ENCODE measurements around the gene TBX10.
"Not testable (repeated sequence)": the region's sequence is repeated elsewhere in the genome, so short reads cannot be mapped to it uniquely, and the experiment has no call there.

Gene TBX10

DNA sequence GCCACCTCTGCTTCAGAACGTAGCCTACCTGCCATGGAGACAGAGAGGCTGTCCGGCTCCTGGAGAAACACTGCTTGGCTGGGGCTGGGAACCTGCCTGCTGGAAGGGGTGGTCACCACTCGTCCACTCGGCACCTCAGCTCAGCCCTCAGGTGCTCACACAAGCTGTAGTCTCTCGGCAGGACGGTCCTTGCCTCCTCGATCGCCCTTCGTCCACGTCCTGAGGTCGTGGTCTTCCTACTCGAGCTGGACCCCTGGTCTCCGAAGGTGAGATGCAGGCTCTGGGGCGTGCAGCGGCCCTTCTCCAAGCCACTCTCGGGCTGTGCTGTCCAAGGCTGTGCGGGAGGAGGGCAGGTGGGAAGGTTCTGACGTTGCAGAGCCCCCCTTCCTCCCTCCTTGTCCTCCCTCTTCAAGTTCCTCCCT lies at the start of gene TBX10:
TSS of gene TBX10 (minus strand) at position 326 of the 422 bp plus-strand sequence. CDS start at position 35, 291 bp downstream.
- DNase-seq (ENCODE audit: low read depth in 2 of 2): no peak

DNA sequence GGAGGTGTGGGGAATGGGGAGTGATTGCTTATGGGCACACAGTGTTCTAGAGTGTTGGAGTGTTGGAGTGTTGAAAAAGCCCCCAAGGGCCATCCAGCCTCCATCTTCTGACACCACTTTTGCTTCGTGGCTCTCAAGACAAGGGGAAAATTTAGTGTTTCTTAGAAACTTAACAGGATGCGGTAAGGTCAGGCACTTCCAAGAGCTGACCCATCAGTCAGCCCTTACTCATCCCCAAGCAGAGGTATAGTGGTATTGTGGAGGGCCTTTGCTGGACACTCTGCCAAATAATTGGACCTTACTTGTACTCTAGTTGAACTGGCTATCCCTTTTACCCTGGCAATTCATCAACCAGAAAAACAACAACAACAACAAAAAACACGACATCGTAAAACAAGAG lies 49.6 kb upstream of the TBX10 start:
- no peak for DNase-seq (ENCODE audit: low read depth in 2 of 2)

DNA sequence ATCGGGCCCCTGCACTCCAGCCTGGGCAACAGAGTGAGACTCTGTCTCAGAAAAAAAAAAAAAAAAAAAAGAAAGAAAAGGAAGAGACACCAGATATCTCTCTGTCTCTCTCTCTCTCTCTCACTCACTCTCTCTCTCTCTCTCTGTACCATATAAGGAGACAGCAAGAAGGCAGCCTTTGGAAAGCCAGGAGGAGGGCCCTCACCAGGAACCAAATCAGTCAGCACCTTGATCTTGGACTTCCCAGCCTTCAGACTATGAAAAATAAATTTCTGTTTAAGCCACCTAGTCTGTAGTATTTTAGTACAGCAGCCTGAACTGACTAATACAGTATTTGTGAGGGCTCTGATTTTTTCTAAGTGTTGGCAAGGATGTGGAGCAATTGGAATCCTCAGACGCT lies 48.4 kb upstream of the TBX10 start:
- DNase-seq (ENCODE audit: low read depth in 2 of 2): no peak

DNA sequence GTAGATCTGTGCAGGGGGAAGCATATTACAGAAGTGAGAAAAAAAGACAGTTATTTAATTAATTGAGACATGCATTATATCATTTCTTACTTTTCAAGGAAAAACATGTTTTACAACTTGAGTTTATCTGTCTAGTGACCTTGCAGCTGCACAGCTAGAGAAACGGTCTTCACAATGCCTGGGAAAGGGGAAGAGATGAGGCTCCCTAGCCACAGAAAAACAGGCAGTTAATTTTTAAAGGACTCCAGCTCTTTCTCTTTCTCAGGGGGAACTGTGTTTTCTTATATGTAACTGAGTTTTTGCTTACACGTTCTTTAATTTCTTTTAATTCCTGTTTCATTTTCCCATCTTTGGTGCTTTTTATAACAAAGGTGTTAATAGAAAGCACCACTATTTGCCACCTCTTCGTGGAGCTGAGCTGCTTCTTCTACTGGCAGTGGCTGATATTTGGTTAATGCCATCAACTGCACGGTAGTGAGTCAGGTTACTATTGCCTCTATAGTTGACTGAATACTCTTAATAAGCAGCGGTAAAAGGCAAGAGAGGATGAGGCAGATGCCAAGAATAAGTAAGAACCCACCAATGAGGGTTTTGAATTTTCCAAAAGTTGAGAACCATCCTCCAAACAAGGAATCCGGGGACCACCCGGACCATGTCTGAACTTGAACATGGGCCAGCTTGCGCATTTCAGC lies 46.2 kb upstream of the TBX10 start:
- not testable (repeated sequence) for DNase-seq (ENCODE audit: low read depth in 2 of 2)

DNA sequence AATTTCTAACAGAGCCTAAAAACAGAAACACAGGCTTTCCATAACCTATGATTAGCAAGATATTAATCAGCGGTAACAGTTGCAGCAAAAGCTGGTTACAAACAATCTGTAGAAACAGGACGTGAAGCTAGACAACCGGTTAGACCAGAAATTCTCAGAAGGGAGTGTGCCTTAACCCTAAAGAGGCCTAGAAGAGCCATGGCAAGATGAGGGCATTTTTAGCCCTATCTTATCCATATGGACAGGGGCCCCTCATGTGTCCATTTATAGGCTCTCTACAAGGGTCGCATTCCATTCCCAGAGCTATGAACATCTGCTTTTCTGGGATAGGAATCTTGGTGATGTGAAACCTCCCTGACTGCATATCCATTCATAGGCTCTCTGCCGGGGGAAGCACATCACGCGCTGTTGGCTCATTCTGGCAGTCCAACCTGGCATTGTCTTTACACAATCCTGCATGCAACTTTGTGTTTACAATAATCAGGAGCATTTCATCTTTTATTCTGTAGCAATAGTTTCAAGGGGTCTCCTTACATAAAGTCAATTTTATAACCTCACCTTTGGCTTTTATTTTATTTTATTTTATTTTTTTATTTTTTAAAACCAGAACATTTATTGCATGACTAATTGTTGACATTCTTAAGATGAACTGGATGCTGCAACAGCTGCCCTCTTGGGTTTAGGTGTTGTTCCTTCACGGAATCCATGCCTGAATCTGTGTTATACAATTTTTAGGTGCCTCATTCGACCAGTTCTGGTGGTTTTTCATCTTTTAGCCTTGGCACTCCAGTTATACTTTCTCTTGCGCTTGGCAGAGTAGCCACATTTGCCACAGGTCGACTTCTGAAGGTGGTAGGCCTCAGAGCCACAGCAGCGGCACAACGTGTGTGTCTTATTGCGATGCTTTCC lies 42.8 kb upstream of the TBX10 start:
- not testable (repeated sequence) for DNase-seq (ENCODE audit: low read depth in 2 of 2)

DNA sequence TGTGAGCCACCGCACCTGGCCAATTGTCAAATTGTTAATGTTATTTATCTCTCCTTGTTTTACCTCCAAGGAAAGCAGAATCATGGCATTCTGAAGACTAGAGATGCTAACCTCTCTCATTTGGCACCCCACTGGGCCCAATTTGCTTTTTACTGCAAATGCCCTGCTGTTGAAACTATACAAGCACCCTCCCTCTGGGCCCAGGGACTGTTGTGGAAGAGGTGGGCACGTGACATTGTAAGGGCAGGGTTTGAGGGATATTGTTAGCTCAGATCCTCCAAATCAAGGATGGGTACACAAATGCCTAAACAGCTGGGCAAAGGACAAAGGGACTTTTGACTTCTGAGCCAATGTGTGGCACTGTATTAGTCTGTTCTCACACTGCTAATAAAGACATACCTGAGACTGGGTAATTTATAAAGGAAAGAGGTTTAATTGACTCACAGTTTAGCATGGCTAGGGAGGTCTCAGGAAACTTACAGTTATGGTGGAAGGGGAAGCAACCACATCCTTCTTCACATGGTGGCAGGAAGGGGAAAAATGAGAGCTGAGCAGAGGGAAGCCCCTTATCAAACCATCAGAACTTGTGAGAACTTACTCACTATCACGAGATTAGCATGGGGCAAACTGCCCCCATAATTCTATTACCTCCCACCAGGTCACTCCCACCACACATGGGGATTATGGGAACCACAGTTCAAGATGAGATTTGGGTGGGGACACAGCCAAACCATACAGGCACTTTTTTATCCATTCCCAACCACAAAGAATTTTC lies 41.3 kb upstream of the TBX10 start:
- DNase-seq (ENCODE audit: low read depth in 2 of 2): no peak

DNA sequence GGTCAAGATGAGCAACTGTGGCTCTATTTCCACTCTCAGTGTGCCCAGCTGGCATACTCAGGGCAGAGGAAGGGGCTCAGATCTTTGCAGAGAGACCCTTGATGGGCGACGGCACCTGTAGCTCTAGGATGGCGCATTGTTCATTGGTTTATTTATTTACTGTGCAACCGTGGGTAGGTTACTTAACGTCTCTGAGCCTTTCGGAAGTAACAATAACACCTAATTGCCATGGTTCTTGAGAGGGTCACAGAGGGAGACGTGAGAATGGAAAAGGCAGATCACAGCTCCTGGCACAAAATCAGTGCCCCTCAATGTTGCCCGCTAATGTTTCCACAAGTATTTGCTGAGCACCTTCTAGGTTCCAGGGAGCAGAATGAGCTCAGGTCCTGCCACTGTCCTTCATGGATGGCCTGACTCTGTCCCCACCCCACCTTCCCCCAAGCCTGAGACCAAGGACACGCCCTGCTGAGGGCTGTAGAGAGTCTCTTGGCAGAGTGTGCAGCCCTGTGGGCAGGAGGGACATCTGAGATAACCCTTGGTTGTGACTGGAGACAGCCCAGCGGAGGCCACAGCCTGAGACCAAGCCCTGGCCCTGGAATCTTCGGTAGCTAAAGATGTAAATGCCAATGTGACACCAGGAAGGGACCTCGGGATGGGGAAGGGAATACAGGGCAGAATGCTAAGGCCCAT lies 35.6 kb upstream of the TBX10 start:
- no peak for DNase-seq (ENCODE audit: low read depth in 2 of 2)

DNA sequence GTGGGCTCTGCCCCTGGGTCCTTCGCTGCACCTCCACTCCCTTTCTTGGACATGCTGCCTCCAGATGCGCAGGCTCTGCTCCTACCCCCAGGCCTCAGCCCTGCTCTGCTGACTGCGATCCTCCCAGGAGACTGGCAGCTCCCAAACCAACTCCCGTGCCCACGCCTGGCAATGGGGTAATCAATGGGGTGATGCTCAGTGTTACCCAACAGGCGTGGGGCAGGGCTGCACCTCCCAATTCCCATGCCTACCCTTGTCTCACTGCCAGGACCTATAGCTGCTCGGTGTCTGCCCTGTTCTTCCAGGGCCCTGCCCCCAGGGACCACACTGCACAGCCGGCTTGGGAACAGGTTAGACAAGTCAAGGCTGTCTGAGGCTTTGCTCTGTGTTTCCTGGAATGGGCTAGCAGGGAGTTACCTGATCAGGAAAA lies 34.9 kb upstream of the TBX10 start, which contains the start of gene ALDH3B2:
TSS of gene ALDH3B2 (minus strand) at position 182 of the 430 bp plus-strand sequence. CDS start 7,688 bp downstream, outside the sequence.
- no peak for DNase-seq (ENCODE audit: low read depth in 2 of 2)

DNA sequence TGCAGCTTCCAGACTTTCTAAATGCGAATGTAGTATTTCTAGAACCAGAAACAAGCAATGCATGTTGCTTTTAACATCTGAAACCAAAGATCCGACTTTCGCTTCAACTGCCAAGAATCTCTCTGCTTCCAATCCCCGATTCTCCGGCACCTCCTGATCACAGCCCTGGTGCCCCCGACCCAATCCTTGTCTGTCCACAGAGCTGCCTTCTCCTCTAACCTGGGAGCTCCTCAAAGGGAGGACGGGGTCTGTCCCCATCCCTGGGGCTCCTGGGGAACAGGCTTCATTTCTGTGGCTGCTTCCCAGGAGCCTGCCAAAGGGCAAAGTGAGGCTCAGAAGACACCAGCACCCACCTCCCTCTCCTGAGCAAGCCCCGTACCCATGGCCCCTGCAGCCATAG lies 34.3 kb upstream of the TBX10 start:
- no peak for DNase-seq (ENCODE audit: low read depth in 2 of 2)

DNA sequence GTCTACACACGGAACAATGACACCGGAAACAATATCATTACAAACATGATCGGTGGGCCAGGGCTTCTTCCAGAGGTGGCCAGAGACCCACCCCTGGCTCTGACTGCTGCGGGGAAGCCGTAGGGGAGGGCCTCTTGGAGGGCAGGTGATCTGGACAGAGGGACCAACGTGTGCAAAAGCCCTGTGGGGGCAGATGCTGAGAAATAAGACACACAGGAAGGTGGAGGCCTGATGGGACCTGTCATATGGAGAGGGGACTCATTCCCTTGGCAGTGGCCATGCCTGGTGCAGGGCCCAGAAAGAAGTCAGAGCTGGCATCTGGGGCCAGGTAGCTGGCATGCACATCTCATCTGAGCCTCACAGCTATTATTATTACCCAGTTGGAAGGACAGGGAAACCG lies 33.8 kb upstream of the TBX10 start:
- no peak for DNase-seq (ENCODE audit: low read depth in 2 of 2)

DNA sequence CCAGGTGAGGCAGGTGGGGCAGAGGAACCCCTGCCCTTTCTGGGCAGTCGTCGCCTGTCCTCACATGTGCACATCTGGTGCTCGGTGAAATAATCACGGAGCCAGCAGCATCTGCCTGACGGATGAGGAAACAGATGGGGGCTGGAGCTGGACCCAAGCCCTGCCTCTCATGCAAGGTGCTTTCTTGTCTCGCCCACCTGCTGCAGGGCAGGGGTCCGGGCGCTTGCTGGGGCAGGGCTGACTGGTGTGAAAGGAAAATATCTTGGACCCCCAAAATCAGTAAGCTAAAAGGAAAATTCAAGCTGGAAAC lies 31.6 kb upstream of the TBX10 start:
- no peak for DNase-seq (ENCODE audit: low read depth in 2 of 2)

DNA sequence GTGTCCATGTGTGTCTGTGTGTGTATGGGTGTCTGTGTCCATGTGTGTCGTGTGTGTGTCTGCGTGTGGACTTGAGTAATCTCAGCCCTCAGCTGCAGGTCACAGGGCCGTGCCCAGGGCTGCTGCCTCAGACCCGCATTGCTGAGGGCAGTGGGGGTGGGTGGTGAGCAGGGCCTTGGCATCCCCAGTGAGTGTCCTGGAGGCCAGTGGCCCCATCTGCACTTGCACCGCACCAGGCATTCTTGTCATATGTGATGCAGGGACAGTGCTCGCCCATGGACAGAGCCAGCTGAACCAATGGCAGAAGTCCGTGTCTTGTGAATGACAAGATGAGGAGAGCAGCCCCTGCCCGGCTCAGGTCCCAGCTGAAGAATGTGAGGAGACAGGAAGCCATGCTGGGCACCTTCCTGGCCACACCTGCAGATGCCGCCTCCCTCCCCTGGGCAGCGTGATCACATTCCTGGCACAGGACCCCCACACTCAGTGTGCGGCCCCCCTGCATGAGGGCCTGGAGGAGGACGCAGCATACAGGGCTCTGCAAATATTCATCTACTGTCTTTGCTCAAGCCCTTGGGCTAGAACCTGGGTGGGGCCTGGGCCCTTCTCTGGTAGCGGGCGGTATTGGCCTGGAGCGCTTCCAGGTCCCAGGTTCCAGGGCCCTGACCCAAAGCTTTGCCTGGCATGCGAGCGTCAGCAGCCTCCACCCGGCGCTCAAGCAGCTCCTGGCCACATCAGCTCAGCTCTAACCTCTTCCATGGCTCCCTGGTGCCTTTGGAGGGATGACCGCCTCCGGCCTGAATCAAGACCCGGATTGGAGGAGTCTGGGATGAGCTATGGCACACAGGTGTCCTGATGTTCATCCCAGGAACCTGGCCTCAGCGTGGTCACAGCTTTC lies 31.0 kb upstream of the TBX10 start:
- DNase-seq (ENCODE audit: low read depth in 2 of 2): no peak

DNA sequence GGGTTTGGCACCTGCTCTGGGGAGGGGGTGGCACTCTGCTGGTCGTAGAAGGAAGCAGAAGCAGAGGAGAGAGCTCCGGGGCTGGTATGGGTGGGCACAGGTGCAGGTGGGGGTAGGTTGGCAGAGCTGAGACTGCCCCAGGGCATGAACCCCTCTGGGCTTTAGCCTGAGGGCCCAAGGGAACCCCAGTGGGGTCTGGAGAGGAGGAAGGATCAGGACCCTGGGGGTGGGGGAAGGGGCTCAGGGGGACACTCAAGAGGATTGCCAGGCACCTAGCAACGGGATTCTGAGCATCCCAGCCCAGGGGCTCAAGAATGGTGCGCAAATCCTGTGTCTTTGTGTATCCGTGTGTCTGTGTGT lies 28.6 kb upstream of the TBX10 start:
- DNase-seq (ENCODE audit: low read depth in 2 of 2): no peak

DNA sequence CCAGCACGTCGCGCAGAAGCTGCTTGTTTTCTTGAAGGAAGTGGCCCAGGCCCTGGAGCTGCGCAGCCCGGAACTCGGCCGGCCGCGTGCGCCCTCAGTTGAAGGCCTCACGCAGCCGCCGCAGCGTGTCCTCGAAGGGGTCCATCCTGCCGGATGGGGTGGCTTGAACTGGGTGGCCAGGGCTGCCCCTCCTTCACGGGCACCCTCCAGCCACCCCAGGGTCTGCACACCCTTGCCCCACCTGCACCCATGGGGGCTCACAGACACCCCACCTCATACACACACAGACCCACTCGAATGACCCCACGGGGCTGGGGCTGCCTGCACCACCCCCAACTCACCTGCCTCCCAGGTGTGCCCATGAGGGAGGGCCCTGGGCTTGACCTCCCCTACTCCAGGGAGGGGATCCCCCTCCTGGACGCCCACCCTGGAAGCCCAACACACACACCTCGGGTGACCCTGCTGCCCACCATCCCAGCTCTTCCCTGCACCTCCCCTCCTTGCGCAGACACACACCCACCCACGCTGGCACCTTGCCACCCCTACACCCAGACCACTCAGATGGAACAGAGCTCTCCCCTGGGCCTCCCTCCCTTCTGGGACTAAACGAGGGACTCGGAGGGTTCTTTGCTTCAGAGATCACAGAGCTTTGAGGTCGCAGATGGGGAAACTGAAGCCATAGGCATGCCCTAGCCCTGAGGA lies 28.1 kb upstream of the TBX10 start:
- DNase-seq (ENCODE audit: low read depth in 2 of 2): no peak

DNA sequence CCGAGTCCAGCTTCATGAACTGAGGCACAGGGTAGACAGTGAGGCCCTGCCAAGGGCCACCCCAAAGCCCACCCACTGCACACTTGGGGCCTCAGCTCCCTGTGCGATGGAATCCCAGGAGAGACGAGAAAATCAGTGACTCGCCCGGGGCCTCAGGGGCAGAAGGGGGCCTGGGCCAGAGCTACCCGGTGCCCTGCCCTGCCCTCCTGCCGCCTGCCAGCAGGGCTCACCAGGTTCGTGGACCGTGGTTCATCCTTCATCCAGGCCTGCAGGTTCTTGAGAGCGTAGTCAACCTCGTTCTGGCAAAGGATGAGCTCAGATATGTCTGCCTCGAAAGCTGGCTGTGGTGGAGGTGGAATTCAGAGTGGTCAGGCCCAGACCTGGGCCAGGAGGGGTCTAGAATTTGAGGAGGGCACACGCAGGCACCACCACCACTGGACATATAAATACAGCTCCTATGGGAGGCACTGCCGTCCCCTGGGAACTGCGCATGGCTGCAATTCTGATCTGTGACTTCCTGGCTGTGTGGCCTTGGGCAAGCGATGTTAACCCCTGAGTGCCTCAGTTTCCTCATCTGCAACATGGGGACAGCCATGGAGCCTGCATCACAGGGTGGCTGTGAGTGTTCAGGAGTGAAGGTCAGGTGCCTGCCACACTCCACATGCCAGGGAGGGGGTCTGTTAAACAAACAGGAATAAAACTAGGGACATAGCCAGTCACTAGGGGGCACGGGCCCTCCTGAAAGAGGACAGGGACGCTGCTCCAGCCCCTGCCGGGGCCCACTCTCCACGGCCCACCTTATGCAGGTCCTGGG lies 27.3 kb upstream of the TBX10 start:
- no peak for DNase-seq (ENCODE audit: low read depth in 2 of 2)

DNA sequence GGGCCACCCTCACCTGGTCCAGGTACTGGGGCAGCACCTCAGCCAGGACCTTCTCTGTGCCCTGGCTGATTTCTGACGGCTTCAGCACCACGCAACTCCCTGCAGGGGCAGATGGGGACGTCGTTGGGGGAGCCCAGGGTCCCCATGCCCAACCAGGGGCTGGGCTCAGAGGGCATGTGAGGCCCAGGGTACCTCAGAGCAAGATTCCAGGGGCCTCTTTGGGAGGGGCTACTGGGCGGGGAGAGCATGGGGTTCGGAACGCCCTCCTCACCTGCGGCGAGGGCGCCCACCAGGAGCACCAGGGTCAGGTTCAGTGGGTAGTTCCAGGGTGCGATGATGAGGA lies 26.7 kb upstream of the TBX10 start:
- DNase-seq (ENCODE audit: low read depth in 2 of 2): no peak

DNA sequence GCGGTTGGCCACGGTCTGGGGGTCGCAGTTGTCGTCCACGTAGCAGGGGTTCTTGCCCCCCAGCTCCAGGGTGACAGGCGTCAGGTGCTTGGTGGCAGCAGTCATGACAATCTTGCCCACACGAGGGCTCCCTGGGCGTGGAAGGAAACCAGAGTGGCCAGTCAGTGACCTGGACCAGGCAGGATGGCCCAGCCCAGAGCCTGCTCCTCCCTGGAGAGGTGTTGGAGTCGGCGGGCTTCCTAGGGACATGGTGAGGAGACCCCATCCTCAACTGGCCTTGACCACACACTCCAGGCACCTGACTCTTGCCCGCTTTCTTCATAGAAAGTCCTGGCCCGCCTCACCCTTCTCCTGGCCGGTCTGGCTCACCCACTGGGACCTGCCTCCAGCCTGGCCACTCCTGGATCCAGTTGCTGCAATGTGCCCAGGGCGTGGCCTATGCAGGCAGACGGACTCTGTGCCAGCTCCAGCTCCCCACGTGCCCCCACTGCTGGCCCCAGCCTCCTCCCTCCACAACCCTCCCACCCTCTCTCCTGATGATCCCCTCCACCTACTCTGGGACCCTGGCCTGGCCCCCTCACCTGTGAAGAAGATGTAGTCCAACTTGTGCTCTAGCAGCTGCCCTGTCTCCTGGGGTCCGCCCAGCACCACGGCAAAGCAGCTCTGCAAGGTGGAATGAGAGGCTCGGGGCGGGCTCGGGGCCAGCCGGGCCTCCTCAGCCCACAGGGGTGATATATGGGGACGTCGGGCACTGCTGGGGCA lies 26.2 kb upstream of the TBX10 start:
- no peak for DNase-seq (ENCODE audit: low read depth in 2 of 2)

DNA sequence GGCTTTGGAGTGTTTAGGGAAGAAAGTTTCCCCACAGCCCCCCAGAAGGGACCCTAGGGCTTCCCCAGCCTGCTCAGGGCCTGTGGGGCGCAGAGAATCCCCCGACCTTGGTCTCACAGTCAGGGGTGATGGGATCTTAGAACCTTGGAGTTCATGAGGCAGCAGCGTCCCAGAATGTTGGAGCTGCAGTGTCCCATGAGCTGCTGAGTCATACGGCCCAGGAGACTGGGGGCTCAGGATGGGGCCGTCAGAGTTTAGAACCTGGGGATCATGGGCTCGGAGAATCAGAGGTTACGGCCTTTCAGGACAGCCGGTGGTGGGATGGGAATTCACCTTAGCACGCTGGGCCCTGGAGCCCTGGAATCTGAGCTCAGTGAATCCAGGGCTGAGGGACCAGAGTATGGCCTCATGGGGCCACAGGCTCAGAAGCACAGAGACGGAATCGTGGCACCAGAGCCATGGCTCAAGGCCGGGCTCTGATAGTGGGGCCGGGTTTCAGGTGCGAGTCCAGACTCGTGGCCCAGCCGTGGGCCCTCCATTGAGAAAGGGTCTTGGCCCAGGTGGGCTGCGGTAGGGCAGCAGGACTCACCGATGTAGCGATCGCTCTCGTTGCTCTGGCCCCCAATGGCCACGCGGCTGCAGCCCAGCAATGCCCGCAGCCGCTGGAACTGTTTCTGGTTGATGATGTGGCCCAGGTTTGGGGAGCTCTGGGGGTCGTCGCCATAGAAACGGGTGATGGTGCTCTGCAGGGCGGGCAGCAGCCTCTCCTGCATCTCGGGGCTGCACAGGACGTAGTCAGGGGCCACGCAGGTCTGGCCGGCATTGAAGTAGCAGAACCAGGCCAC lies 25.4 kb upstream of the TBX10 start:
- no peak for DNase-seq (ENCODE audit: low read depth in 2 of 2)
